GM21737 (cell line): Measurements from ENCODE around the gene SELENOT.
A peak's percentile ranks its signal among the peaks of the same experiment; 100 is the strongest.
"Not testable (repeated sequence)": the region's sequence is repeated elsewhere in the genome, so short reads cannot be mapped to it uniquely, and the experiment has no call there.

Source experiments
- ATAC-seq: cut with Tn5 transposase; IDR thresholded peaks from one replicate; pipeline ENCODE4 v1.9.1; 2021; ENCODE audit warnings: mild to moderate bottlenecking, moderate library complexity; ENCODE audit not compliant: unreplicated experiment

Gene SELENOT

DNA sequence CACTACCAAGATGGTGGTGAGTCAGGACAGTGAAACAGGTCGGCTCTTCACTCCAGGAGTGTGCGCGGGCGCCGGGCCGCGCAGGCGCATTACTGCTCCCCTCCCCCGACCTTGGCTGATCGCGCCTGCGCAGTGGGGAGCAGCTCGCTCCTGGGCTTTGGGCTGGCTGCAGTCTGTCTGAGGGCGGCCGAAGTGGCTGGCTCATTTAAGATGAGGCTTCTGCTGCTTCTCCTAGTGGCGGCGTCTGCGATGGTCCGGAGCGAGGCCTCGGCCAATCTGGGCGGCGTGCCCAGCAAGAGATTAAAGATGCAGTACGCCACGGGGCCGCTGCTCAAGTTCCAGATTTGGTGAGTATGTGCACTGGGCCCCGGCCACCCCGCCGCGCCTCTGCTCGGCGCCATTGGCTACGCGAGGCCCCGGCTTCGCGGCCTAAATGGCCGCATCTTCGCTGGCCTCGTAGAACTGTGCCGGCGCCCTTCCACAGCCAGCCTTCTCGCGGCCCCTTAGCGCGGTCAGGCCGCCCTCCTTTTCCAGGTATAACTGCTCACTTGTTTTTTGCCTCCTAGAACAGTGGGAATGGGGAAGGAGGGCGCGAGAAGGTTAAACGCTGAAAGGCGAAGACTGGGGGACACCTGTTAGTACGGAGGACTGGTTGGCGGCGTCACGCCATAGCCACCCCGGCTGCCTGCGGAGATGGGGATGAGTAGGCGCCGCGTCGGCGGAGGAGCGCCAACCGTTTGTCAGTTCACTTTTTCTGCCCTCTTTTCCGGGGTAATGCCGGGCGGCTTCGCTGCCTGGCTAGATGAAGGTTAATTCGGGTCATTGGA lies at the start of gene SELENOT:
SELENOT (plus strand) TSS at position 169 of the 827 bp plus-strand sequence; CDS start at position 211, 42 bp downstream.
- peak; percentile 59 for ATAC-seq

DNA sequence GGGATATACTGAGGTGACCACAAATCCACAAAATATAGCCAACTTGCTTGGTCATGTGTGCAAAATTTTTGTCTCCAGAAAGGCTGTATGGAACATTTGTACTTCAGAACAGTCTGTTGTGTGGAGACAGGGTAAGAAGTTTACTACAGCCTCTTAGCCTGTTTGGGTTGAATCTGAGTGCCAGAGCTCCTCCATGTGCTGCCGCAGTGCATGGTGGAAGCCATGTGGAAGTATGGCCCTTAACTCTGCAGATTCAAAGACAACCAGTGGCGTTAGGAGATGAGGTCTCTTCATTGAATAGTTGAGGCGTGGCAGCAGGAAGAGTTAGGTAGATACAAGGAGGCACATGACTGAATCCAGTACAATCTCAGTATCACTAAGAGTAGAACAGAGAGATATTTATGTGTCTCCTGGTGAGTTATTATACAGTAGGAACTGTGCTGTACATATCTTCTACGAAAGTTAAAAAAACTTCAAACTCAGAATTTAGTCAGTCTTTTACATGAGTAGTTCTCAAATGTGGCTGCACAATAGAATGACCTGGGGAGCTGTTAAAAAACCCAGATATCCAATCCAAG lies 47.2 kb upstream of the SELENOT start:
- no peak for ATAC-seq

GRCh38 chr3:150556792-150557191 lies 46.3 kb upstream of the SELENOT start:
- ATAC-seq: no peak

DNA sequence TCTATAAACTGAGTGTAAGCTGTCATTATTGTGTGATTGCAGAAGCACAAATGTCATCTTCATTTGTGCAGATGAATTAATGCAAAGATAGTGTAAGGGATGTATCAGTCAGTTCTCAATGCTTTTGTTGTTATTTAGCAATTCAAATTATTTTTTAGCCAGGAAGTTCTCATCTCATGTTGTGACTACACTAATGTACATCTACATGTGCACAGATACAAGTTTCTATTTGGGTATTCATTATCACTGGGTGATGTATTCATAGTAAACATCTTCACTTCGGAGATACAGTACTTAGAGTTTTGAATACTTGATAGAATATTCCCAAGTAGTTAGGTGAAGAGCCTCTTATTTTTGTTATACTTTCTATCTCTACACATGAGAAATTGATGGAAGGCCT lies 45.4 kb upstream of the SELENOT start:
- ATAC-seq: no peak

GRCh38 chr3:150564243-150564642 lies 38.9 kb upstream of the SELENOT start:
- no peak for ATAC-seq

DNA sequence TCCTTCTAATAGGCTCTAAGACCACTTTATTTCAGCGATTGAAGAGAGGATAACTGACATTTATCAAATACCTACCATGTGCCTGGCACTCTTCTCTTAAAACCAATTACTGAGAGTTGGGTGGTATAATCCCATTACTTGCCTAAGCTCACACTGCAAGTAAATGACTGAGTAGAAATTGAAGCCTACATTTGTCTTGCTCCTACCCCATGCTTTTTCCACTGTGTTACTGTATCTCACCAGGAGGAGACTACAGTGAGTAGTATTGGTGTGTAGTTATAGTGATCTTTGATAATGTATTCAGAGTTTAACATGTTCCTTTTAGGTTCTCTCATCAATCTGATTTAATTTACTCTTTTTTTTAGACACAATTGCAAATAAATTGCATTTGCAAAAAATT lies 35.8 kb upstream of the SELENOT start:
- no peak for ATAC-seq

- ATAC-seq: no peak
Observed at GRCh38 chr3:150577855-150578254, 25.3 kb upstream of the SELENOT start.

DNA sequence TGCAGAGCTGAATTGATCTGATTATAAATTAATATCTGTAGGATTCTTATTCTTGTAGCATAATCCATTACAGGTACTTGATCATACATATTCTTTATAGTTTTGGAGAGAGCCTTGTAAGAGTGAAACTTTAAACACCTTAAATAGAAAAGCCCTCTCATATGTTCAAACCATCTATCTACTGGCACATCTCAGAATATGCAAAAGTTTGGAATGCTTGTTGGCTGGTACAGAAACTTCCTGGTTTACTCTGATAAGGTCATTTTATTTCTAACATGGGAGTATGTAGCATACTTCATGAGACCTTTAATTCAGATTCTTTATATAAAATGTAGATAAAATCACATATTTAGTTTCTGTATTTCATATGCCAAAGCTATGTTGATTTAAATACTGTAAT lies 21.9 kb upstream of the SELENOT start:
- no peak for ATAC-seq

DNA sequence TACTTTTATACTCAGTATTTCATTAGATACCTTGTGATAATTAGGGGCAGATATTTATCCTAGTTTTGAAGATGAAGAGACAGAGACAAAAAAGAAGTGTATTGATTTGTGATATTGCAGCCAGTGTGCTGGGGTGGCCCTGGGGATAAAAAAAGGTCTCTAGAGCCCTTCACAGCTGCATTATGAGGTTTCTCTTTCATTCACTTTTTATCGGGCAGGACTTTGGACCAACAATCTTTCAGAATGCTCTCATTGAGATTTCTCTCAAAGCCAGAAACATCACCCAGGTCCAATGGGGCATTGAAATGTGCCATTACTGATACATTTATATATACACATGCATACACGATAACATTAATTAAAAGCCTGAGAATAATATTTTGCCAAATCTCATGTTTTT lies 20.5 kb upstream of the SELENOT start:
- ATAC-seq: peak; percentile 56

GRCh38 chr3:150583028-150583427 lies 20.1 kb upstream of the SELENOT start:
- ATAC-seq: peak; percentile 58

GRCh38 chr3:150588027-150588830 lies 14.9 kb upstream of the SELENOT start:
- no peak for ATAC-seq

DNA sequence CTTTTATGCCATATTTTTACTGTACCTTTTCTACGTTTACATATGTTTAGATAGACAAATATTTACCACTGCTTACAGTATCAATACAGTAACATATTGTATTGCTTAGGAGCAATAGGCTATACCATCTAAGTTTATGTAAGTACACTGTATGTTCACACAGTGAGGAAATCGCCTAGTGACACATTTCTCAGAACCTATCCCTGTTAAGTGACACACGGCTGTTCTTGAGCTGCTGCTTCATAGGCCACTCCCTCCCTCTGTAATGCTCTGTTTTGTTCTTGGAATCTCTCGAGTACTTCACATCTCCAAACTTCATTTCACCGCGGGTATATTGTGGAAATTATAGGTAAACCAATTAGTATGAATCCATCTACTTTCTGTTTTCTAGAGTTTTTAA lies 13.4 kb upstream of the SELENOT start:
- ATAC-seq: no peak

DNA sequence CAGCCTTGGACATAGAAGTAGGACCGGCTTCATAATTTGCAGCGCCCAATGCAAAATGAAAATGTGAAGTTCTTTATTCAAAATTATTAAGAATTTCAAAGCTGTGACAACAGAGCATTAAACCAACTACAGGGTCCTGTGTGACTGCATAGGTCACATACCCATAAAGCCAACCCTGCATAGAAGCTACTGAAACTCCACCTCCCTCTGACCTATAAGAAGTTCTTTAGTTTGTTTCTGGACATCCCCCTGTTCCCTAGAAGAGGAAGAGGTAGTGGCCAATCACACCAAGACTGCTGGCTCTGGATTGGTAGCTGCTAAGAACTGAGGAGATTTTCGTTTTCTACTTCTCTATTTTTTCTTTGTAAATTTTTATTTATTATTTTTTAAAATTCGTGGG lies 9.0 kb upstream of the SELENOT start:
- ATAC-seq: no peak

GRCh38 chr3:150597646-150598045 lies 5.5 kb upstream of the SELENOT start:
- no peak for ATAC-seq

GRCh38 chr3:150599611-150600297 lies 3.4 kb upstream of the SELENOT start:
- no peak for ATAC-seq

GRCh38 chr3:150600647-150601530 lies 2.2 kb upstream of the SELENOT start:
- ATAC-seq: not testable (repeated sequence)

DNA sequence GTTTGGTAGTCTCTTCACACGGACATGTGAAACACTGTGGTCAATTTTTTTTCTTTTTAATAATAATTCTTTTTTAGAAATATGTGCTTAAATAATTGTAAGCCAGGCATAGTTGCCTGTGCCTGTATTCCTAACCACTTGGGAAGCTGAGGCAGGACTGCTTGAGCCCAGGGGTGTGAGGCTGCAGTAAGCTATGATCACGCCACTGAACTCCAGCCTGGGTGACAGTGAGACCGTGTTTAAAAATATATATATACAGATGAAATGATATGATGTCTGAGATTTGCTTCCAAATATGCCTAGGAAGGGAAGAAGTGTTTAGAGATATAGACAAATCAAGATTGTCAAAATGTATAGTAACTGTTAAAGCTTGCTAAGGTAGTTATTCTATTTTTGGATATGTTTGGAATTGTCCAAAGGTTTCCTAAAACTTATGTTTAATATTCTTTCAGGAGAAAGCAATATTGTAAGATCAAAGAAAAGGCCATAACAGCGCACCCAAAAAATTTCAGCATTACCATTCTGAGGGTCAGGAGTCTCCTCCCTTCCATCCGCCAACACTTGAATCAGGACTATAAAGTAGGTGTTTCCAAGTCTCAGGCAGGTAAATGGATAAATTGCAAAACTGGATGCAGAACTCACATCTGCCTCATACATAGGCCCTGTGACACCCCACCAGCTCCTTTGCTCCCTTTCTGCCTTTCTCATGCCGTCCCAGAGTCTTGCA lies 532 bp upstream of the SELENOT start:
- ATAC-seq: peak; percentile 13

GRCh38 chr3:150603980-150604319 lies 829 bp downstream of the SELENOT start:
- peak; percentile 0 for ATAC-seq

DNA sequence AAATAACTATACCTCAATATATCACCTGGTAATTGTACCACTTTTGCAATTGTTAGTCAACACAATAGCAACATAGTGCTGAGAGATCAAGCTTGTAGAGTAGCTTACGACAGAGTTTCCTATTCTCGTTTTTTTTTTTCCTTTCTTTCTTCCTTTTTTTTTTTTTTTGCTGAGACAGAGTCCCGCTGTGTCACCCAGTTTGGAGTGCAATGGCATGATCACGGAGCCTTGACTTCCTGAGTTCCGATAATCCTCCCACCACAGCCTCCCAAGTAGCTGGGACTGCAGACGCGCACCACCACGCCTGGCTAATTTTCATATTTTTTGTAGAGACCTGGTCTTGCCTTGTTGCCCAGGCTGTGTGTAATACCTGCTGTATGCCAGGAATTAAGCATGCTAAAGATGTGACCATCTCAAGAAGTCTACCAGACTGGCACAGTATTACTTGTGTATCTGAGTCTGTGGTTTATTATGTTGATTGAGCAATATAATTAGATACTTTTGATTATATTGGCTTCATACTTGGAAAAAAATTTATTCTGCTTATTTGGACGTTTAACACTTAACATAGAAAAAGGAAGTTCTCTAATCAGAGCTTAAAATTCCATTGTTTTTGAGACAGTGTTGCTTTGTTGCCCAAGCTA lies 3.0 kb downstream of the SELENOT start:
- ATAC-seq: no peak
